GM12892 (cell line): ENCODE results near the gene MBNL1.

Source experiments
- POLR2A ChIP-seq: IDR thresholded peaks from 2 replicates; pipeline ENCODE4 v1.6.1; 2011; ENCODE audit warnings: low read depth, low read length, control low read depth
- POLR2AphosphoS5 ChIP-seq: IDR thresholded peaks from 2 replicates; pipeline ENCODE4 v1.6.1; 2011; ENCODE audit warnings: low read depth, low read length, control low read depth
- TAF1 ChIP-seq: IDR thresholded peaks from 2 replicates; pipeline ENCODE4 v1.6.1; 2011; ENCODE audit warnings: low read depth, mild to moderate bottlenecking, control low read depth, low read length, borderline replicate concordance

DNA sequence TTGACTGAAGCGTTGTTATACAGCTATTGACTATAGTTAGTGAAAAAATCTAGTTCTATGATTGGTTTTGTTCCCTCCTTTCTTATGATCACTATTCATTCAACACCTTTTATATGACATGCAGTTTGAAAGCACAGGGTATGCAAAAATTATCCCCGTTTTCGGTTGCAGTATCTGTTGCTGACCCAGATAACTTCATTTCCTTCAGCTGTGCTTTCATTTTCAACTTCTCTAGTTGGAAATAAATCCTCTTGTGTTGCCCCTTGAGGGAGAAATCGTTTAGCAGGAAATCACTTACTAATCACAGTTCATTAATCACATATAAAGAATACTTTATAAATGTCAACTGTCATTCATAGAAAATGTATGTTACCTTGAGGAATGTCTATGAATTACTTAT is 55.1 kb downstream of the MBNL1 start:
- TF ChIP-seq POLR2AphosphoS5 (no peak), POLR2A (no peak), TAF1 (no peak)
